Measurements from ENCODE around the gene ALDH7A1. TPM values are rescaled to one million over a fixed set of nuclear protein-coding genes. Genes with fewer than 3 reads are reported as not detected.

Gene ALDH7A1
- polyA plus RNA-seq, 12 donors = 41.1 to 107 (median 59.9) TPM; not detected in 1

- DNase-seq = no peak
Measured at GRCh38 chr5:126513302-126513701, 81.7 kb downstream of the ALDH7A1 start.

- no peak for DNase-seq
Measured at GRCh38 chr5:126512451-126512850, 82.6 kb downstream of the ALDH7A1 start.

GRCh38 chr5:126511961-126512360 lies 83.1 kb downstream of the ALDH7A1 start:
- no peak for DNase-seq

- DNase-seq = no peak
Measured at GRCh38 chr5:126509339-126509738, 85.7 kb downstream of the ALDH7A1 start.

GRCh38 chr5:126508962-126509279 lies 86.1 kb downstream of the ALDH7A1 start:
- DNase-seq = no peak

- DNase-seq = no peak
Measured at GRCh38 chr5:126508251-126508961, 86.6 kb downstream of the ALDH7A1 start.

GRCh38 chr5:126506079-126506478 lies 88.9 kb downstream of the ALDH7A1 start:
- DNase-seq = no peak

GRCh38 chr5:126503602-126504104 lies 91.4 kb downstream of the ALDH7A1 start:
- no peak for DNase-seq

GRCh38 chr5:126501448-126501847 lies 93.6 kb downstream of the ALDH7A1 start:
- DNase-seq = no peak

GRCh38 chr5:126499853-126500342 lies 95.1 kb downstream of the ALDH7A1 start:
- DNase-seq = no peak

GRCh38 chr5:126499278-126499677 lies 95.7 kb downstream of the ALDH7A1 start:
- no peak for DNase-seq

GRCh38 chr5:126497506-126497905 lies 97.5 kb downstream of the ALDH7A1 start:
- DNase-seq = no peak

GRCh38 chr5:126494393-126494792 lies 100.6 kb downstream of the ALDH7A1 start:
- no peak for DNase-seq

GRCh38 chr5:126492939-126493338 lies 102.1 kb downstream of the ALDH7A1 start:
- no peak for DNase-seq

GRCh38 chr5:126490167-126490940 lies 104.7 kb downstream of the ALDH7A1 start:
- DNase-seq = peak; percentile 40

- no peak for DNase-seq
Measured at GRCh38 chr5:126488443-126489065, 106.5 kb downstream of the ALDH7A1 start.

- no peak for DNase-seq
Measured at GRCh38 chr5:126487596-126487995, 107.4 kb downstream of the ALDH7A1 start.

- DNase-seq = no peak
Measured at GRCh38 chr5:126486332-126486731, 108.7 kb downstream of the ALDH7A1 start.

- no peak for DNase-seq
Measured at GRCh38 chr5:126484253-126484652, 110.8 kb downstream of the ALDH7A1 start.

- no peak for DNase-seq
Measured at GRCh38 chr5:126483156-126483555, 111.9 kb downstream of the ALDH7A1 start.

- DNase-seq = no peak
Measured at GRCh38 chr5:126482591-126482990, 112.4 kb downstream of the ALDH7A1 start.

GRCh38 chr5:126481243-126481642 lies 113.8 kb downstream of the ALDH7A1 start:
- no peak for DNase-seq
